GM12892 (cell line): ENCODE measurements around the gene LHX3.

ENCODE experiments used
- POLR2A ChIP-seq: IDR thresholded peaks from 2 replicates; pipeline ENCODE4 v1.6.1; 2011; ENCODE audit warnings: low read depth, low read length, control low read depth
- POLR2AphosphoS5 ChIP-seq: IDR thresholded peaks from 2 replicates; pipeline ENCODE4 v1.6.1; 2011; ENCODE audit warnings: low read depth, low read length, control low read depth
- TAF1 ChIP-seq: IDR thresholded peaks from 2 replicates; pipeline ENCODE4 v1.6.1; 2011; ENCODE audit warnings: low read depth, mild to moderate bottlenecking, control low read depth, low read length, borderline replicate concordance

DNA sequence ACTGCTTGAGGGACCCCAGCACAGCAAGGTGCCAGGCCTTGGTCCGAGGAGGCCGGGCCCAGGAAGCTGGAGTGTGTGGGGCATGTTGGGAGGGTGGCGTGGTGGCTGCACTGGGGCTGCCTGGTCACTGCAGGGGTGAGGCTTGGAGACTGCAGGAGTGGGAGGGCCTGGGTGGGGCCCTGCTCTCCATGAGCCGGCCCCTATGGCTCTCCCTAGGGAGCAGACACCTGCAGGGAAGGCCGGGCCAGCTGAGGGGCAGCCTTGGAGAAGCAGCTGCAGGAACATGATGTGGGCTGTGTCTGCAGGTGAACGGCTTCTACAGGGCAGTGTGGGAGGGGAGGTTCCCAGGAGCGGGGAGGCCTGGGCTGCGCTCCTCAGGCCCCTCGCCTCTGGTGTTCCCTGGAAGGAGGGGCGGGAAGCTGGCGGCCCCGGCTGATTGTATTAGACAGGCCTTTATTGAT, 44.5 kb downstream of the LHX3 start:
- TF ChIP-seq POLR2A (no peak), POLR2AphosphoS5 (no peak), TAF1 (no peak)
